GM21528 (cell line): Measurements from ENCODE around the gene RNF166.
A peak's percentile ranks its signal among the peaks of the same experiment; 100 is the strongest.

Experiments used
- ATAC-seq: cut with Tn5 transposase; IDR thresholded peaks from one replicate; pipeline ENCODE4 v1.9.1; 2021; ENCODE audit warnings: mild to moderate bottlenecking, moderate library complexity; ENCODE audit not compliant: unreplicated experiment, low FRiP score

RNF166 gene

GRCh38 chr16:88655733-88656281 lies 50.4 kb downstream of the RNF166 start:
- no peak for ATAC-seq

- ATAC-seq = no peak
These were observed 51.0 kb downstream of the RNF166 start for GRCh38 chr16:88655053-88655732.

DNA sequence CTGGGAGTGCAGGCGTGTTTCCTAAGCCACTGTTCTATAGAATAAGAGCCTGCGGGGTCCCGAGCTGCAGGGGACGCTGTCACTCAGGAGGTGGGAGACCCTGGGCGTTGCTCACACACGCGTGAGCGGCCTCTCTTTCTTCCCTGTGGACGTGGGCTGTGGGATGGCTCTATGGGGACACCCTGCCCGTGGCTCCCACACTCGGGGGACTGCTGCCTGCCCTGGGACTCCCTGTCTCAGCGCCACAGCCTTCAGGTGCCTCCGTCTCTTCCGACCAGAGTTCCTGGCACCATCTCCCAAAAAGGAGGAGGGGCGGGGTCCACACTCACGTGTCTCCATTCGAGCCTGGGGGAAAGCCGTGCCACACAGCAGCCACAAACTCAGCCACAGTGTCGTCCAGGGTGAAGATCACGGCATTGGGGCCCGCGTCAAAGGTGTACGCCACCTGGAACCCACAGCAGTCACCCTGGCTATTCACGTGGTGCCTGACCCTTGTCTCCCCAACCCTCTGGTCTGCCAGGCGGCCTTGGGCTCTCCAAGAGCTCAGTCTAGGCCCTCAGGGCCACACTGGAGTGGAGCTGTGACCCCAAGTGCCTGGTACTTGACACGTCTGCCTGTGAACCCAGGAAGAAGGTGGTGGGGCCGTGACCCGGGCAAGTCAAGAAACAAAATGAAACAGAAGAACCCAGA lies 51.7 kb downstream of the RNF166 start:
- no peak for ATAC-seq

DNA sequence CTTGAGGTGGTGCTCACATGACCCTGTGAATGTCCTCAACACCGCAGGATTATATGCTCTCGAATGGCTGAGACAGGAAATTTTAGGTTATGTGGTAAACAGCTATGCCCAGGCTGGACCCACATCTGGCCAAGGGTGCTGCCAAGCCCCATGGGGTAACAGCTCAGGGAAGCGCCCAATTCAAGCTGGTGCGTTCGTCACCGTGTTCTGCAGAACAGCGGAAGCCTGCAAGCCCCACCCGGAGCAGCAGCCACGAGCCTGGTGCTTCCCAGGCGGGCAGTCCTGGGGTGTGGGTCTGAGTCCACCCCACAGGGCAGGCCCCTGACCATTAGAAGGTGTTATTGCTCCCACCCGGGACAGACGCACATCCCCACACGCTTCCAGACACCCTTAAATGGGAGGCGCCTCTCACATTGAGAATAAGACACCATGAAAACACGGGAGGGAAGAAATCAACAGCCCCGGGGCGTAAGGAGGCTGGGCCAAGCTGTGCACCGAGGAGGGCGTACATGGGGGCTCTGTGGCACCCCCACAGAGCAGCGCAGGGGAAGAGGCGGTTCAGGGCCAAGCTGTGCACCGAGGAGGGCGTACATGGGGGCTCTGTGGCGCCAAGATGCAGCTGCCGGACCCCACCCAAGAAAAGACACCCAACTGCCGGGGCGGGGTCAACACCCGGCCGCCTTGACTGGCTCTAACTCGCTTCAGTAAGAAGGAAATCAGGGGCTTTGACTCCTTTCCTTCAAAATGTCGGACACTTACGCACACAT lies 52.4 kb downstream of the RNF166 start:
- no peak for ATAC-seq

DNA sequence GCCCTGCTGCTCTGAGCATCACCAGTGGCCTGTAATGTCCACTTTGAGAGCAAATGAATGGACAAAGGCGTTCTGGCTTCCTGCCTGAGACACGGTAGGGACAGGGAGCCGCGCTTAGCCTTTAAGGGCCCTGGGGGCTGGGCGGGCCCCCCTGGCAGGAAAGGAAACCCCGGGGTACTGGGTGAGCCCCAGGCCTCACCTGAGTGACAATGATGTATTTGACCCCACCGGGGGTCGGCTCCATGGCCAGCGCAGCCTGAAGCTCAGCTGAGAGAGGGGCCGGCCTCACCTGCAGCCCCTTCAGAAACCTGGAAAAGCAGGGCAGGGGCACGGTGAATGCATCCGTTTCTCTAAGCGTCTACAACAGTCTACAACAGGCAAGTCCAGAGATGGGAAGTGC lies 53.1 kb downstream of the RNF166 start:
- no peak for ATAC-seq

DNA sequence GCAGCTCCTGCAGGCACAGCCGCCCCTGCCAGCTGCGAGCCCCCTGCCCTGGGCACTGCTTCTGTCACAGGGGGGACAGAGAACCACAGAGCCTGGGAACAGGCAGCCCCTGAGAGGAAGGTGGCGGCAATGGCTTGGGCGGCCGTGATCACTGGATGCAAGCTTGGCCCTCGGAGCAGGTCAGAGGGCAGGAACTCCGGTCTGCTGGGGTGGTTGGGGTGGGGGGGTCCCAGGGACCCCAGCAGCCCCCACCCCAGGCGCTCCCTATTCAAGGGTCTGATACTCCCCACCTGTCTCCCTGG lies 53.5 kb downstream of the RNF166 start:
- no peak for ATAC-seq

- no peak for ATAC-seq
These were observed 54.0 kb downstream of the RNF166 start for GRCh38 chr16:88651989-88652761.

- ATAC-seq = peak; percentile 73
These were observed 54.8 kb downstream of the RNF166 start for GRCh38 chr16:88651276-88651988.

GRCh38 chr16:88650749-88651275 lies 55.4 kb downstream of the RNF166 start, which contains the start of gene CYBA:
CYBA (minus strand) TSS chr16:88651053; CDS start chr16:88651013, 40 bp downstream.
- ATAC-seq = peak; percentile 64

DNA sequence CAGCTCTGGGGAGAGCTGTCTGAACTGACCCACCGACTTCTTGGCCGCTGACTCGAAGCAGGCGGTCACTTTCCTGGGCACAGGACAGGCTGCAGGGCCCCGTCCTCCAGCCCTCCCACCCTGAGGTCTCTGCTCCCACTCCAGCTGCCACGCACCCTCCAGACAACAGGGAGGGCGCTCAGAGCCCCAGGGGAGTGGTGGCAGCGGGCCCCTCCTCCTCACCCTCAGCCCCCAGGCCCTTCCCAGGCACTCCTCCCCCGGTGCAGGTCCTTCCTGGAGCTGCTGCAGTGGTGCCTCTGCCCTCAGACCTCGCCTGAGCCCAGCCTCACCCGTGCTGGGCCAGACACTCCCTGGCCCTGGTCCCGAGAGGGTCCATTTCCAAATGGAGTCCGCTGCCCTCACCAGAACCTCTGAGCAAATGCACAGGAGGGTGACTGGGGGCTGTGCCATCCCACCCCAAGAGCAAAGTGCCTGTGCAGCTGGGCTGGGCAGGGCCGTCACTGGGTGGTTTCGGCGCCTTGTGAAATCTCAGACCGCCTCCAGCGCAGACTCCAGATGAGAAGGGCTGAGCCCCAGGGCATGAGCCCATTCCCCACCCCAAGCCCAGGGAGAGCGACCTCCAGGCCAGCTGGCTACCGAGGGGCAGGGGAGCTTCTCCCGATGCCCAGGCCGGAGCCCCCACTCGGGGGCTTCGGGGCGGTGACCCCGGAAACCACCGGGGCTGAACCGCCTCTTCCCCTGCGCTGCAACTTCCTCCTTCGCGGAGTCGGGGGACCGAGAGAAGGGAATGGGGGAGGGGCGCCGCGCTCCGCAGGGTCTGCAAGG lies 56.1 kb downstream of the RNF166 start:
- ATAC-seq = peak; percentile 18

DNA sequence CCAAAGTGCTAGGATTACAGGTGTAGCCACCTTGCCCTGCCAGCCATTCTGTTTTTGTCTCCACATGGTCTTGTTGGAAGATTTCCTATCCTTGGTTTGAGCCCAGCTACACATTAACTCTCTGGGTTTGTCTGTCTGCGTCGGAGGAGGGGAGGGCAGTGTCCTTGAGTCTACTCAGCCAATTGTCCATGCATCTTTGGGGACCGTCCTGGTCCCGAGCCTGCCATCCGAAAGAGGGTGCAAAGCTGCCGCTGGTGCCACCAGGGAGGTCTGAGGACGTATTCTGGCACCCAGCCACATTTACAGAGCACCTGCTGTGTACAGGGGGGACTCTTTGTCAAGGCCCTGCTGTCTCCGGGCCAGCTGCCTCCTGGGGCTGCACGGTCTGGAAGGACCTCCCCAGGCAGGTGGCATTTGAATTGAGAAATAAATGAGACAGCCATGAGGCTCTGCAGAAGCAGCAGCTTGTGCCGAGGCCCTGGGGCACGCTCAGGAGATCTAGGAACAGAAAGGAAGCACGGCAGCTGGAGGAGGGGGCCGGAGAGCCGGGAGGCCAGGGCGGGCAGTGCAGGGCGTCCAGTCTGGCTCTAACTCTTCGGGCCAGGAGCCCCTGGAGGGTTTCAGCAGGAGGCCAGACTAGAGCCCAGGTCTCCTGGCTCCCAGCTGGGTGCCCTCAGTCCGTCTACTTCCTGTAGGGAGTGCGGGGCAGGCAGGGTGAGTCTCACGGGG lies 56.8 kb downstream of the RNF166 start:
- ATAC-seq = no peak

- no peak for ATAC-seq
These were observed 58.8 kb downstream of the RNF166 start for GRCh38 chr16:88647178-88648070.
